Keratinocyte (primary cell): ENCODE data around the gene MAGI2.

Experiments
- CTCF ChIP-seq, 3 experiments: IDR thresholded peaks in 1 of 3; conservative IDR thresholded peaks in 1 of 3; optimal IDR thresholded peaks in 1 of 3; 2 replicates in 2 of 3; 3 replicates in 1 of 3; pipeline versions ENCODE3 to v1.5.1; 2011; ENCODE audit warnings: low read length in 3 of 3, mild to moderate bottlenecking in 3 of 3, moderate library complexity in 2 of 3, control low read depth in 1 of 3, inconsistent platforms in 1 of 3; ENCODE audit not compliant: insufficient read depth in 2 of 3; ENCODE audit errors: extremely low read depth in 1 of 3
- EZH2 ChIP-seq: IDR thresholded peaks from one replicate; pipeline ENCODE4 v1.6.1; 2012; ENCODE audit warnings: inconsistent platforms, mild to moderate bottlenecking, low read length, moderate library complexity

- TF ChIP-seq CTCF (optimal IDR thresholded peaks at IDR 0.05 in 1 of 3, IDR thresholded peaks at IDR 0.05 in 1 of 3, conservative IDR thresholded peaks at IDR 0.05 in 1 of 3; ENCODE audit: extremely low read depth in 1 of 3, insufficient read depth in 2 of 3, low read length in 3 of 3), result no peak
- TF ChIP-seq EZH2, result no peak
Measured at GRCh38 chr7:79434867-79435266, 18.6 kb downstream of the MAGI2 start.
